Ovary (tissue), 9 donors: ENCODE measurements around the gene LSP1. TPM values are rescaled to one million over a fixed set of nuclear protein-coding genes. Genes with fewer than 3 reads are reported as not detected.

Source experiments
- DNase-seq, 5 donors: peaks; one replicate each; pipeline ENCODE4 v3.0.0-alpha.2; 2019 to 2020
- H3K27ac ChIP-seq, 2 donors: fragments of 200-600 bp; one replicate each; pipeline versions ENCODE4 v1.5.1 to v1.8.0; 2019 to 2022
- H3K27me3 ChIP-seq: fragments of 200-600 bp; one replicate; pipeline ENCODE4 v1.8.0; 2022
- H3K36me3 ChIP-seq: fragments of 200-600 bp; sonication (generic); one replicate; pipeline ENCODE4 v1.5.1; 2019
- H3K4me1 ChIP-seq: one replicate; pipeline ENCODE4 v1.8.1; 2013; ENCODE audit warnings: mild to moderate bottlenecking, moderate library complexity; ENCODE audit not compliant: insufficient read depth
- H3K4me3 ChIP-seq: fragments of 200-600 bp; sonication (generic); one replicate; pipeline ENCODE4 v1.5.1; 2017
- H3K9me3 ChIP-seq, 2 donors: fragments of 200-600 bp in 1 of 2; sonication (generic) in 1 of 2; one replicate each; pipeline versions ENCODE4 v1.5.1 to v1.8.1; 2013 to 2019; ENCODE audit warnings: mild to moderate bottlenecking in 1 of 2, moderate library complexity in 1 of 2
- EP300 ChIP-seq: sonication (generic); formaldehyde crosslinking; IDR thresholded peaks from one replicate; pipeline ENCODE4 v1.6.1; 2017; ENCODE audit warnings: antibody characterized with exemption
- POLR2A ChIP-seq: fragments of 450-650 bp; IDR thresholded peaks from one replicate; pipeline ENCODE4 v1.6.1; 2017; ENCODE audit warnings: antibody characterized with exemption, mild to moderate bottlenecking, moderate library complexity
- WGBS, 3 donors: extraction: QIAGEN DNeasy Blood & Tissue Kit in 1 of 3; methylation state at CpG; one replicate each; pipeline versions ENCODE4 v1.1.5 to v1.1.7; 2013 to 2017; 5-methylcytosine and 5-hydroxymethylcytosine counted together
- intact Hi-C, 4 donors: fragments of 100-400 bp; cut with DNase I; formaldehyde crosslinking; loops; one replicate each; pipeline versions ENCODE4 v1.11.0 to v1.15.1; 2022 to 2023
- polyA plus RNA-seq, 2 donors: library from polyadenylated mRNA; stranded (reverse); fragments of 200-250 nt in 1 of 2; fragments of 350-450 nt in 1 of 2; fragmentation: Illumina TruSeq in 1 of 2; extraction: RNeasy Lipid Tissue Mini Kit (QIAGEN cat#74804) in 1 of 2; gene quantifications; one replicate each; pipeline ENCODE4 v1.2.3, GENCODE V29; 2013 to 2014
- total RNA-seq, 7 donors: library from RNA; depleted of rRNA in 2 of 7; stranded (reverse); fragments of >200 nt in 2 of 7; fragmentation: NEBNext Ultra II Directional in 3 of 7; extraction: Animal tissue kit (Norgen Biotek cat#: 25700) in 3 of 7; gene quantifications; one replicate each; pipeline versions ENCODE4 v1.1.0 to v1.2.4, GENCODE V29; 2016 to 2023
- TF ChIP-seq, protein P1 (sequence below), 3 donors: fragments of 450-650 bp in 2 of 3; fragments of 200-600 bp in 1 of 3; IDR thresholded peaks; one replicate each; pipeline versions ENCODE4 v1.5.1 to v1.8.0; 2016 to 2022; ENCODE audit warnings: antibody characterized with exemption in 3 of 3, mild to moderate bottlenecking in 1 of 3
- donor health status: DM: no; HTN: no; CAD: no; lungs with moderate emphysema.
- donor health status: DM: no; HTN: no; CAD: no.
- donor health status: Bipolar disorder and iron deficiency.
- donor health status: DM: yes; HTN: yes; CAD: no.
- donor health status: DM: no; HTN: no; CAD: no.
- donor health status: DM: yes; HTN: yes; CAD: no.

The LSP1 gene
- total and polyA plus RNA-seq, 9 donors = 3.5 to 22.0 (median 9.0) TPM

GRCh38 chr11:1908618-1909017, 55.7 kb downstream of the LSP1 start:
- TF ChIP-seq POLR2A (no peak), EP300 (no peak)
- TF ChIP-seq, protein P1, sequence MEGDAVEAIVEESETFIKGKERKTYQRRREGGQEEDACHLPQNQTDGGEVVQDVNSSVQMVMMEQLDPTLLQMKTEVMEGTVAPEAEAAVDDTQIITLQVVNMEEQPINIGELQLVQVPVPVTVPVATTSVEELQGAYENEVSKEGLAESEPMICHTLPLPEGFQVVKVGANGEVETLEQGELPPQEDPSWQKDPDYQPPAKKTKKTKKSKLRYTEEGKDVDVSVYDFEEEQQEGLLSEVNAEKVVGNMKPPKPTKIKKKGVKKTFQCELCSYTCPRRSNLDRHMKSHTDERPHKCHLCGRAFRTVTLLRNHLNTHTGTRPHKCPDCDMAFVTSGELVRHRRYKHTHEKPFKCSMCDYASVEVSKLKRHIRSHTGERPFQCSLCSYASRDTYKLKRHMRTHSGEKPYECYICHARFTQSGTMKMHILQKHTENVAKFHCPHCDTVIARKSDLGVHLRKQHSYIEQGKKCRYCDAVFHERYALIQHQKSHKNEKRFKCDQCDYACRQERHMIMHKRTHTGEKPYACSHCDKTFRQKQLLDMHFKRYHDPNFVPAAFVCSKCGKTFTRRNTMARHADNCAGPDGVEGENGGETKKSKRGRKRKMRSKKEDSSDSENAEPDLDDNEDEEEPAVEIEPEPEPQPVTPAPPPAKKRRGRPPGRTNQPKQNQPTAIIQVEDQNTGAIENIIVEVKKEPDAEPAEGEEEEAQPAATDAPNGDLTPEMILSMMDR (IDR thresholded peaks at IDR 0.05) = no peak
- 2 to 4% (median 3%) methylated on average over 9 of the region's 9 CpGs for WGBS, 3 donors
- intact Hi-C loops = loop anchor here in 1 of 4 donors (5.0 kb wide), 1 partner anchor 1201 kb away; the partner anchor contains the start of gene EPS8L2
- peaks cover 11% of the 10 kb centered on the region for H3K4me1 ChIP-seq
- H3K4me3 ChIP-seq = no peak overlapping the region
- no peak overlapping the region for H3K27ac ChIP-seq
- DNase-seq = peak in 1 of 5 donors; percentile 6
- H3K9me3 ChIP-seq = no peaks in the 10 kb centered on the region
- no peaks in the 10 kb centered on the region for H3K27me3 ChIP-seq
- H3K36me3 ChIP-seq = no peaks in the 10 kb centered on the region

GRCh38 chr11:1909524-1909923, 56.6 kb downstream of the LSP1 start:
- Histone ChIP-seq H3K9me3 (no peaks in the 10 kb centered on the region), H3K27me3 (no peaks in the 10 kb centered on the region), H3K36me3 (no peaks in the 10 kb centered on the region), H3K4me1 (peaks cover 11% of the 10 kb centered on the region), H3K4me3 (no peak overlapping the region), H3K27ac (no peak overlapping the region)
- no peak for TF ChIP-seq POLR2A
- TF ChIP-seq, protein P1 (IDR thresholded peaks at IDR 0.05) = no peak
- no peak for TF ChIP-seq EP300
- intact Hi-C loops = loop anchor here in 1 of 4 donors (5.0 kb wide), 1 partner anchor 1202 kb away; the partner anchor contains the start of gene EPS8L2
- 89 to 92% (median 90%) methylated on average over 7 of the region's 7 CpGs for WGBS, 3 donors
- peak in 1 of 5 donors; percentile 2 for DNase-seq

- 85 to 91% (median 89%) methylated on average over 13 of the region's 13 CpGs for WGBS, 3 donors
- Histone ChIP-seq H3K27ac (no peak overlapping the region), H3K4me3 (no peak overlapping the region), H3K36me3 (no peaks in the 10 kb centered on the region), H3K9me3 (no peaks in the 10 kb centered on the region), H3K27me3 (no peaks in the 10 kb centered on the region), H3K4me1 (peaks cover 6% of the 10 kb centered on the region)
- intact Hi-C loops = loop anchor here in 2 of 4 donors (1.0 to 10.0 kb wide), 2 partner anchors 27 to 218 kb away; partner anchors contain the start of gene KRTAP5-6 (in 1 of the 2)
- DNase-seq = no peak
- TF ChIP-seq EP300 (no peak), POLR2A (no peak)
- TF ChIP-seq, protein P1 (IDR thresholded peaks at IDR 0.05) = no peak
These were observed 59.5 kb downstream of the LSP1 start for GRCh38 chr11:1912289-1912878.

DNA sequence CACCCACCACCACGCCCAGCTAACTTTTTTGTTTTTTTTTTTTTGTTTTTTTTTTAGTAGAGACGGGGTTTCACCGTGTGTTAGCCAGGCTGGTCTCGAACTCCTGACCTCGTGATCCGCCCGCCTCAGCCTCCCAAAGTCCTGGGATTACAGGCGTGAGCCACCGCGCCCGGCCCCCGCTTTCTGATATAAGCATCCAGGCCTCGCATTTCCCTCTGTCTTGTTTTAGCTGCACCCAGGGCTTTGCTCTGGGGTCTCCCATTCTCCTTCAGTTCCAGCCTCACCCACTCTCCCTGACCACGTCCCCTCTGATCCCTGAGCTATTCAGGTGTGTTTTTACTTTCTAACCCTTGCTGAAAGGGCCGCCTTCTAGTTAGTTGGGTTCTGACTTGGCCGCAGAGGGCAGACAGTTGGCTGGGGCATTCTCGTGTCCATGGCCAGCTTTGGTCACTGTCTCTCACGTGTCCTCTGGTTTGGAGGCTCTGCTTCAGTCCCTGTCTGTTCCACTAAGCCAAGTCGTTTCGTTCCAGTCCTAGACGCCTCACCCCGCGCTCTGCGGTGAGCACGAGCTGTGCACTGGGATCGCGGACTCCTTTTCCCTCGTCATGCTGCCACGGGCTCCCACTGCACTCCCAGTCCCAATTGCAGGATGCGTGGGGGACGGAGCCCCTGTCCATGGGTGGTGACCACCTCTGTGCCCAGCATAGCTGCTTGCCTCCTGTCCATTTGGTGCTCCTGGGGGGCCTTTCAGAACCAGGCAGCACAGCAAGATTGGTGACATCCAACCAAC, 60.6 kb downstream of the LSP1 start:
- WGBS, 3 donors = 90 to 92% (median 91%) methylated on average over 31 of the region's 31 CpGs
- no peak for DNase-seq
- Histone ChIP-seq H3K9me3 (no peaks in the 10 kb centered on the region), H3K27ac (no peak overlapping the region), H3K4me3 (no peak overlapping the region), H3K4me1 (peaks cover 2% of the 10 kb centered on the region), H3K36me3 (no peaks in the 10 kb centered on the region), H3K27me3 (no peaks in the 10 kb centered on the region)
- TF ChIP-seq, protein P1 (IDR thresholded peaks at IDR 0.05) = no peak
- TF ChIP-seq EP300 = no peak
- TF ChIP-seq POLR2A = no peak
- intact Hi-C loops = loop anchor here in 1 of 4 donors (10.0 kb wide), 1 partner anchor 219 kb away; the partner anchor contains the start of gene KRTAP5-6
